HepG2 (cell line): ENCODE measurements around the gene SDHD. TPM values are rescaled to one million over a fixed set of nuclear protein-coding genes. Genes with fewer than 3 reads are reported as not detected.

Source experiments
- ATRX ChIP-seq: sonication (generic); formaldehyde crosslinking; IDR thresholded peaks from 2 replicates; pipeline ENCODE4 v1.4.0; 2020; ENCODE audit warnings: missing genetic modification reagents, borderline replicate concordance
- GABPA ChIP-seq, 2 experiments: IDR thresholded peaks; 2 replicates each; pipeline ENCODE4 v1.6.1; 2011 to 2016; ENCODE audit warnings: low read depth in 2 of 2, low read length in 1 of 2, missing biosample characterization in 1 of 2, missing genetic modification characterization in 1 of 2
- HBP1 ChIP-seq: IDR thresholded peaks from 2 replicates; pipeline ENCODE4 v1.6.1; 2016; ENCODE audit warnings: low read depth, control low read depth
- JUNB ChIP-seq: sonication (generic); formaldehyde crosslinking; IDR thresholded peaks from 2 replicates; pipeline ENCODE4 v1.8.0; 2022; ENCODE audit warnings: missing genetic modification reagents, mild to moderate bottlenecking, borderline replicate concordance
- MTA1 ChIP-seq: sonication (generic); formaldehyde crosslinking; IDR thresholded peaks from 2 replicates; pipeline ENCODE4 v1.4.0; 2020; ENCODE audit warnings: missing genetic modification reagents, mild to moderate bottlenecking, borderline replicate concordance
- PAWR ChIP-seq: sonication (generic); formaldehyde crosslinking; IDR thresholded peaks from 2 replicates; pipeline ENCODE4 v1.4.0; 2020; ENCODE audit warnings: missing genetic modification reagents, mild to moderate bottlenecking, borderline replicate concordance
- PCBP2 ChIP-seq: fragments of 200-400 bp; formaldehyde crosslinking; optimal IDR thresholded peaks from 2 replicates; pipeline ENCODE3; 2018; ENCODE audit warnings: low read length, low read depth; ENCODE audit not compliant: poor library complexity, severe bottlenecking
- POGZ ChIP-seq: sonication (generic); formaldehyde crosslinking; IDR thresholded peaks from 2 replicates; pipeline ENCODE4 v1.4.0; 2020; ENCODE audit warnings: mild to moderate bottlenecking, missing genetic modification reagents
- ZNF607 ChIP-seq: sonication (generic); formaldehyde crosslinking; IDR thresholded peaks from 2 replicates; pipeline ENCODE4 v1.5.1; 2020; ENCODE audit warnings: missing genetic modification reagents, mild to moderate bottlenecking, borderline replicate concordance
- ZNF792 ChIP-seq: IDR thresholded peaks from 2 replicates; pipeline ENCODE4 v1.6.1; 2016
- polyA plus RNA-seq, 8 experiments: library from polyadenylated mRNA; depleted of rRNA in 3 of 8; stranded (reverse) in 7 of 8; unstranded in 1 of 8; fragments of >200 nt; fragmentation: Illumina TruSeq in 4 of 8; extraction: Trizol in 4 of 8; gene quantifications; 2 replicates each; pipeline versions ENCODE4 v1.2.1 to v1.2.3, GENCODE V29; 2011 to 2016; ENCODE audit warnings: low read depth in 4 of 8, missing spikeins in 1 of 8, mixed read lengths in 1 of 8; ENCODE audit not compliant: insufficient read depth in 1 of 8
- total RNA-seq, 5 experiments: library from RNA; depleted of rRNA; stranded (reverse); fragments of >200 nt; fragmentation: Illumina TruSeq; extraction: Trizol; gene quantifications; 2 replicates each; pipeline ENCODE4 v1.2.3, GENCODE V29; 2016; ENCODE audit warnings: low read depth in 1 of 5
- TF ChIP-seq, protein P1 (sequence below), 2 experiments: sonication (generic) in 1 of 2; formaldehyde crosslinking in 1 of 2; IDR thresholded peaks; 2 replicates each; pipeline versions ENCODE4 v1.4.0 to v1.6.1; 2016 to 2020; ENCODE audit warnings: borderline replicate concordance in 1 of 2, low read depth in 1 of 2, mild to moderate bottlenecking in 1 of 2, missing genetic modification reagents in 1 of 2
- TF ChIP-seq, protein P2 (sequence below): IDR thresholded peaks from 2 replicates; pipeline ENCODE4 v1.4.0; 2020; ENCODE audit warnings: mild to moderate bottlenecking, missing genetic modification reagents

SDHD gene
- total and polyA plus RNA-seq, 2 of the 13 experiments (the other 11 are each of a cell fraction or from before 2014, with no cell fraction given) = 117 to 123 TPM

DNA sequence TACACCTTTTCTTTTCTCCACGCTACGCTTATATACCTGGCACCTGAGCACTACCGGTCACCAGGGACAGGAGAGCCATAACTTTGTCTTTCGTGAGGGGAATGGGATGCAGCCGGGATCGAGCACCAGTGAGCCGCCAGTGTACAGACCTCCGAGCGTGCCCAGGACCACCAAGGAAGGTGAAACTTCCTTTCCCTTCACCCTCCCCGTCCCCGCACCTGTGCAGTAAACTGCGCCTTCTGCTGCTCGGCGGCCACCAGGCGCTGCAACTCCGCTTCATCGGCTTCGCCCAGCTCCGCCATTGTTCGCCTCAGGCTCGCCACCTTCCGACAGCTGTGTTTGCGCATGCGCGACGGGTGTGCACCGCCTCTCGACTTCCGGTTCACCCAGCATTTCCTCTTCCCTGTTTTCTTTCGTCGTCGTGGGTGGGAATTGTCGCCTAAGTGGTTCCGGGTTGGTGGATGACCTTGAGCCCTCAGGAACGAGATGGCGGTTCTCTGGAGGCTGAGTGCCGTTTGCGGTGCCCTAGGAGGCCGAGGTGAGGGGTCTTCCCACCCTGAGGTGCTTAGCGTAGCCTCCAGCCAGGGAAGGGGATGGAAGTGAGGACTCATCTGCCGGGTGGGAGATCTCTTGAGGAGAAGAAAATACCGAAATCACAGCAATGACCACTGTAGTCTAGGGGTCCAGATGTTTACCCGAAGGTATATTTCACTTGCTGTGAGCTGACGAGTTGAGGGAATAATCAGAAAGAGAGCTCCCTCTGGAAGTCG lies at the start of gene SDHD, which contains the start of gene TIMM8B (continued):
- TF ChIP-seq JUNB (CRISPR knock-in tag) (no peak; the same call in 1 of the 2 replicates), PAWR (CRISPR knock-in tag) (no peak), PCBP2 (no peak), ZNF607 (CRISPR knock-in tag) (0 out of 2 replicates have a peak, but pooled peaks have one; percentile 34), ZNF792 (CRISPR knock-in tag) (peak; percentile 86), ATRX (CRISPR knock-in tag) (no peak), GABPA (IDR thresholded peaks at IDR 0.05; ENCODE audit: low read depth, low read length) (peak; percentile 96), GABPA (CRISPR knock-in tag; IDR thresholded peaks at IDR 0.05; ENCODE audit: low read depth) (peak; percentile 100), POGZ (CRISPR knock-in tag) (peak; percentile 94), MTA1 (CRISPR knock-in tag) (no peak), HBP1 (peak; percentile 92; the same call in 1 of the 2 replicates)
- TF ChIP-seq, protein P1, sequence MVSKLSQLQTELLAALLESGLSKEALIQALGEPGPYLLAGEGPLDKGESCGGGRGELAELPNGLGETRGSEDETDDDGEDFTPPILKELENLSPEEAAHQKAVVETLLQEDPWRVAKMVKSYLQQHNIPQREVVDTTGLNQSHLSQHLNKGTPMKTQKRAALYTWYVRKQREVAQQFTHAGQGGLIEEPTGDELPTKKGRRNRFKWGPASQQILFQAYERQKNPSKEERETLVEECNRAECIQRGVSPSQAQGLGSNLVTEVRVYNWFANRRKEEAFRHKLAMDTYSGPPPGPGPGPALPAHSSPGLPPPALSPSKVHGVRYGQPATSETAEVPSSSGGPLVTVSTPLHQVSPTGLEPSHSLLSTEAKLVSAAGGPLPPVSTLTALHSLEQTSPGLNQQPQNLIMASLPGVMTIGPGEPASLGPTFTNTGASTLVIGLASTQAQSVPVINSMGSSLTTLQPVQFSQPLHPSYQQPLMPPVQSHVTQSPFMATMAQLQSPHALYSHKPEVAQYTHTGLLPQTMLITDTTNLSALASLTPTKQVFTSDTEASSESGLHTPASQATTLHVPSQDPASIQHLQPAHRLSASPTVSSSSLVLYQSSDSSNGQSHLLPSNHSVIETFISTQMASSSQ (IDR thresholded peaks at IDR 0.05; ENCODE audit: low read depth) = no peak
- TF ChIP-seq, protein P1 (CRISPR knock-in tag; IDR thresholded peaks at IDR 0.05; ENCODE audit: borderline replicate concordance) = peak; percentile 34; the same call in 1 of the 2 replicates
- TF ChIP-seq, protein P2, sequence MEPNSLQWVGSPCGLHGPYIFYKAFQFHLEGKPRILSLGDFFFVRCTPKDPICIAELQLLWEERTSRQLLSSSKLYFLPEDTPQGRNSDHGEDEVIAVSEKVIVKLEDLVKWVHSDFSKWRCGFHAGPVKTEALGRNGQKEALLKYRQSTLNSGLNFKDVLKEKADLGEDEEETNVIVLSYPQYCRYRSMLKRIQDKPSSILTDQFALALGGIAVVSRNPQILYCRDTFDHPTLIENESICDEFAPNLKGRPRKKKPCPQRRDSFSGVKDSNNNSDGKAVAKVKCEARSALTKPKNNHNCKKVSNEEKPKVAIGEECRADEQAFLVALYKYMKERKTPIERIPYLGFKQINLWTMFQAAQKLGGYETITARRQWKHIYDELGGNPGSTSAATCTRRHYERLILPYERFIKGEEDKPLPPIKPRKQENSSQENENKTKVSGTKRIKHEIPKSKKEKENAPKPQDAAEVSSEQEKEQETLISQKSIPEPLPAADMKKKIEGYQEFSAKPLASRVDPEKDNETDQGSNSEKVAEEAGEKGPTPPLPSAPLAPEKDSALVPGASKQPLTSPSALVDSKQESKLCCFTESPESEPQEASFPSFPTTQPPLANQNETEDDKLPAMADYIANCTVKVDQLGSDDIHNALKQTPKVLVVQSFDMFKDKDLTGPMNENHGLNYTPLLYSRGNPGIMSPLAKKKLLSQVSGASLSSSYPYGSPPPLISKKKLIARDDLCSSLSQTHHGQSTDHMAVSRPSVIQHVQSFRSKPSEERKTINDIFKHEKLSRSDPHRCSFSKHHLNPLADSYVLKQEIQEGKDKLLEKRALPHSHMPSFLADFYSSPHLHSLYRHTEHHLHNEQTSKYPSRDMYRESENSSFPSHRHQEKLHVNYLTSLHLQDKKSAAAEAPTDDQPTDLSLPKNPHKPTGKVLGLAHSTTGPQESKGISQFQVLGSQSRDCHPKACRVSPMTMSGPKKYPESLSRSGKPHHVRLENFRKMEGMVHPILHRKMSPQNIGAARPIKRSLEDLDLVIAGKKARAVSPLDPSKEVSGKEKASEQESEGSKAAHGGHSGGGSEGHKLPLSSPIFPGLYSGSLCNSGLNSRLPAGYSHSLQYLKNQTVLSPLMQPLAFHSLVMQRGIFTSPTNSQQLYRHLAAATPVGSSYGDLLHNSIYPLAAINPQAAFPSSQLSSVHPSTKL (CRISPR knock-in tag) = peak; percentile 54
